H9 (cell line): Measurements from ENCODE around the gene GRID2. TPM values are rescaled to one million over a fixed set of nuclear protein-coding genes. Genes with fewer than 3 reads are reported as not detected.
A peak's percentile ranks its signal among the peaks of the same experiment; 100 is the strongest.

Experiments
- DNase-seq: peaks from one replicate; pipeline ENCODE4 v3.0.0-alpha.2; 2017
- H2AFZ ChIP-seq: one replicate; pipeline ENCODE4 v1.6.1; 2013; ENCODE audit warnings: mild to moderate bottlenecking, low read length, control low read depth, moderate library complexity
- H2AK5ac ChIP-seq: 2 replicates; pipeline ENCODE4 v1.6.1; 2013; ENCODE audit warnings: low read length, control low read depth, mixed read lengths; ENCODE audit not compliant: insufficient read length
- H2BK120ac ChIP-seq: one replicate; pipeline ENCODE4 v1.6.1; 2013; ENCODE audit warnings: low read depth, mild to moderate bottlenecking, low read length, control low read depth, inconsistent platforms; ENCODE audit not compliant: poor library complexity, severe bottlenecking
- H2BK12ac ChIP-seq: 2 replicates; pipeline ENCODE4 v1.6.1; 2013; ENCODE audit warnings: low read length, control low read depth, mixed read lengths, low read depth; ENCODE audit not compliant: insufficient read length
- H2BK15ac ChIP-seq: 2 replicates; pipeline ENCODE4 v1.6.1; 2013; ENCODE audit warnings: low read depth, low read length, control low read depth
- H2BK20ac ChIP-seq: one replicate; pipeline ENCODE4 v1.6.1; 2013; ENCODE audit warnings: low read depth, mild to moderate bottlenecking, low read length, control low read depth, inconsistent platforms; ENCODE audit not compliant: poor library complexity, severe bottlenecking
- H2BK5ac ChIP-seq: 2 replicates; pipeline ENCODE4 v1.6.1; 2013; ENCODE audit warnings: low read length, control low read depth, mixed read lengths; ENCODE audit not compliant: insufficient read length
- H3K14ac ChIP-seq: 2 replicates; pipeline ENCODE4 v1.6.1; 2013; ENCODE audit warnings: low read length, control low read depth; ENCODE audit not compliant: insufficient read depth
- H3K18ac ChIP-seq: 2 replicates; pipeline ENCODE4 v1.6.1; 2013; ENCODE audit warnings: low read depth, mild to moderate bottlenecking, mixed read lengths, low read length, control low read depth; ENCODE audit not compliant: insufficient read length
- H3K23ac ChIP-seq: 2 replicates; pipeline ENCODE4 v1.6.1; 2013; ENCODE audit warnings: low read length, control low read depth, mixed read lengths, low read depth; ENCODE audit not compliant: insufficient read length
- H3K23me2 ChIP-seq: 2 replicates; pipeline ENCODE4 v1.6.1; 2013; ENCODE audit warnings: low read depth, mild to moderate bottlenecking, mixed read lengths, low read length, control low read depth; ENCODE audit not compliant: insufficient read length, poor library complexity, severe bottlenecking
- H3K27ac ChIP-seq: 2 replicates; pipeline ENCODE4 v1.5.1; 2013; ENCODE audit warnings: low read length, control low read depth, mixed read lengths, low read depth; ENCODE audit not compliant: insufficient read length
- H3K27me3 ChIP-seq: 2 replicates; pipeline ENCODE4 v1.6.1; 2013; ENCODE audit warnings: low read length, control low read depth, inconsistent platforms; ENCODE audit not compliant: insufficient read depth
- H3K4ac ChIP-seq: 2 replicates; pipeline ENCODE4 v1.6.1; 2013; ENCODE audit warnings: low read depth, mild to moderate bottlenecking, control low read depth, inconsistent platforms, low read length, moderate library complexity
- H3K4me1 ChIP-seq: 2 replicates; pipeline ENCODE4 v1.6.1; 2013; ENCODE audit warnings: low read length, control low read depth, inconsistent platforms; ENCODE audit not compliant: insufficient read depth
- H3K4me2 ChIP-seq: 2 replicates; pipeline ENCODE4 v1.6.1; 2013; ENCODE audit warnings: low read length, control low read depth, mixed read lengths; ENCODE audit not compliant: insufficient read length, insufficient read depth
- H3K56ac ChIP-seq: 2 replicates; pipeline ENCODE4 v1.6.1; 2013; ENCODE audit warnings: low read depth, mild to moderate bottlenecking, mixed read lengths, low read length, control low read depth; ENCODE audit not compliant: insufficient read length
- H3K79me1 ChIP-seq: 2 replicates; pipeline ENCODE4 v1.6.1; 2013; ENCODE audit warnings: low read depth, mild to moderate bottlenecking, moderate library complexity, low read length, control low read depth, inconsistent platforms; ENCODE audit not compliant: insufficient read depth, poor library complexity, severe bottlenecking
- H3K79me2 ChIP-seq: 2 replicates; pipeline ENCODE4 v1.6.1; 2013; ENCODE audit warnings: low read length, control low read depth, inconsistent platforms; ENCODE audit not compliant: insufficient read depth
- H3K9ac ChIP-seq: 2 replicates; pipeline ENCODE4 v1.6.1; 2013; ENCODE audit warnings: low read length, control low read depth, mixed read lengths; ENCODE audit not compliant: insufficient read length; ENCODE audit errors: extremely low read depth
- H3K9me3 ChIP-seq: one replicate; pipeline ENCODE4 v1.6.1; 2013; ENCODE audit warnings: low read depth, low read length, inconsistent platforms; ENCODE audit not compliant: control insufficient read depth
- H3T11ph ChIP-seq: one replicate; pipeline ENCODE4 v1.6.1; 2013; ENCODE audit warnings: mild to moderate bottlenecking, low read length, control low read depth, inconsistent platforms
- H4K20me1 ChIP-seq: one replicate; pipeline ENCODE4 v1.6.1; 2013; ENCODE audit not compliant: control insufficient read depth, insufficient read length, insufficient read depth
- H4K5ac ChIP-seq: 2 replicates; pipeline ENCODE4 v1.6.1; 2013; ENCODE audit warnings: low read depth, mild to moderate bottlenecking, mixed read lengths, low read length, control low read depth; ENCODE audit not compliant: insufficient read length
- H4K8ac ChIP-seq: replicated peaks from 2 replicates; pipeline ENCODE4 v1.6.1; 2013; ENCODE audit warnings: low read length, control low read depth, mixed read lengths, low read depth; ENCODE audit not compliant: insufficient read length
- H4K91ac ChIP-seq: 2 replicates; pipeline ENCODE4 v1.6.1; 2013; ENCODE audit warnings: low read depth, mild to moderate bottlenecking, moderate library complexity, mixed read lengths, low read length, control low read depth; ENCODE audit not compliant: insufficient read length
- H3K27ac Mint-ChIP-seq, 3 experiments: 2 replicates in 2 of 3; 3 replicates in 1 of 3; pipeline ENCODE4 v1.8.0; 2020 to 2021; ENCODE audit warnings: mixed read lengths in 3 of 3, mild to moderate bottlenecking in 1 of 3, moderate library complexity in 1 of 3
- H3K27me3 Mint-ChIP-seq: 2 replicates; pipeline ENCODE4 v1.8.0; 2021; ENCODE audit warnings: low read depth, mild to moderate bottlenecking, moderate library complexity, mixed read lengths
- H3K36me3 Mint-ChIP-seq, 3 experiments: 2 replicates in 2 of 3; 3 replicates in 1 of 3; pipeline ENCODE4 v1.8.0; 2020 to 2021; ENCODE audit warnings: low read depth in 3 of 3, mixed read lengths in 3 of 3; ENCODE audit not compliant: insufficient read depth in 1 of 3
- H3K4me1 Mint-ChIP-seq, 2 experiments: 2 replicates each; pipeline ENCODE4 v1.8.0; 2020; ENCODE audit warnings: mixed read lengths in 2 of 2
- H3K4me3 Mint-ChIP-seq, 2 experiments: 2 replicates in 1 of 2; 3 replicates in 1 of 2; pipeline ENCODE4 v1.8.0; 2020 to 2021; ENCODE audit warnings: mild to moderate bottlenecking in 2 of 2, mixed read lengths in 2 of 2, moderate library complexity in 1 of 2
- H3K9me3 Mint-ChIP-seq, 2 experiments: 2 replicates in 1 of 2; 3 replicates in 1 of 2; pipeline ENCODE4 v1.8.0; 2020; ENCODE audit warnings: mild to moderate bottlenecking in 2 of 2, mixed read lengths in 2 of 2, moderate library complexity in 1 of 2
- CTCF ChIP-seq: fragments of 200-600 bp; sonication (generic); conservative IDR thresholded peaks from 3 replicates; pipeline ENCODE4 v1.8.0; 2021; ENCODE audit warnings: antibody characterized with exemption, mild to moderate bottlenecking
- WGBS: extraction: QIAGEN DNeasy Blood & Tissue Kit; methylation state at CpG from one replicate; pipeline ENCODE4 v1.1.7; 2013; ENCODE audit warnings: missing lambda C conversion rate, low lambda C conversion rate, mixed read lengths; ENCODE audit not compliant: insufficient read length; ENCODE audit errors: extremely low coverage; 5-methylcytosine and 5-hydroxymethylcytosine counted together
- total RNA-seq: library from RNA; stranded (reverse); gene quantifications from 2 replicates; pipeline ENCODE4 v1.2.1, GENCODE V29; 2021

GRID2 gene
- total RNA-seq, 1 experiment from 2014 or later: 21.8 TPM

- no peak overlapping the region for H3K27ac ChIP-seq
- WGBS: no CpG with 5 or more reads among the region's 2 CpGs
Observed at GRCh38 chr4:92952426-92952825, 648.7 kb downstream of the GRID2 start.

More at GRCh38 chr4:92952426-92952825, 648.7 kb downstream of the GRID2 start:
- Histone ChIP-seq H2BK20ac (no peak overlapping the region), H3K4ac (no peak overlapping the region), H2AK5ac (no peak overlapping the region), H2BK5ac (no peak overlapping the region), H2BK120ac (no peak overlapping the region), H4K8ac (no peak overlapping the region), H2BK12ac (no peak overlapping the region), H4K91ac (no peak overlapping the region), H4K5ac (no peak overlapping the region), H3K4me1 (no peaks in the 10 kb centered on the region), H3K9me3 (no peaks in the 10 kb centered on the region), H3K4me2 (no peak overlapping the region), H3K79me1 (no peaks in the 10 kb centered on the region), H4K20me1 (no peaks in the 10 kb centered on the region), H2AFZ (no peak overlapping the region), H3K27me3 (no peaks in the 10 kb centered on the region), H2BK15ac (no peak overlapping the region), H3K18ac (no peak overlapping the region), H3T11ph (no peak overlapping the region), H3K23ac (no peak overlapping the region), H3K23me2 (no peaks in the 10 kb centered on the region), H3K9ac (no peak overlapping the region), H3K14ac (no peak overlapping the region), H3K79me2 (no peaks in the 10 kb centered on the region), H3K56ac (no peak overlapping the region)
- no peaks in the 10 kb centered on the region for H3K9me3 Mint-ChIP-seq
- no peak overlapping the region for H3K4me3 Mint-ChIP-seq
- H3K27ac Mint-ChIP-seq: peak overlapping the region in 2 of 3 experiments; percentile 6 to 43; a peak in 1 of 7 replicates
- TF ChIP-seq CTCF: no peak
- H3K27me3 Mint-ChIP-seq: no peaks in the 10 kb centered on the region
- H3K36me3 Mint-ChIP-seq: no peaks in the 10 kb centered on the region
- no peaks in the 10 kb centered on the region for H3K4me1 Mint-ChIP-seq
- no peak for DNase-seq
